SW480 (cell line): Measurements from ENCODE around the gene TMEM18.

Source experiments
- DNase-seq: peaks from one replicate; pipeline ENCODE4 v3.0.0-alpha.2; 2016; ENCODE audit warnings: low spot score

TMEM18 gene

DNA sequence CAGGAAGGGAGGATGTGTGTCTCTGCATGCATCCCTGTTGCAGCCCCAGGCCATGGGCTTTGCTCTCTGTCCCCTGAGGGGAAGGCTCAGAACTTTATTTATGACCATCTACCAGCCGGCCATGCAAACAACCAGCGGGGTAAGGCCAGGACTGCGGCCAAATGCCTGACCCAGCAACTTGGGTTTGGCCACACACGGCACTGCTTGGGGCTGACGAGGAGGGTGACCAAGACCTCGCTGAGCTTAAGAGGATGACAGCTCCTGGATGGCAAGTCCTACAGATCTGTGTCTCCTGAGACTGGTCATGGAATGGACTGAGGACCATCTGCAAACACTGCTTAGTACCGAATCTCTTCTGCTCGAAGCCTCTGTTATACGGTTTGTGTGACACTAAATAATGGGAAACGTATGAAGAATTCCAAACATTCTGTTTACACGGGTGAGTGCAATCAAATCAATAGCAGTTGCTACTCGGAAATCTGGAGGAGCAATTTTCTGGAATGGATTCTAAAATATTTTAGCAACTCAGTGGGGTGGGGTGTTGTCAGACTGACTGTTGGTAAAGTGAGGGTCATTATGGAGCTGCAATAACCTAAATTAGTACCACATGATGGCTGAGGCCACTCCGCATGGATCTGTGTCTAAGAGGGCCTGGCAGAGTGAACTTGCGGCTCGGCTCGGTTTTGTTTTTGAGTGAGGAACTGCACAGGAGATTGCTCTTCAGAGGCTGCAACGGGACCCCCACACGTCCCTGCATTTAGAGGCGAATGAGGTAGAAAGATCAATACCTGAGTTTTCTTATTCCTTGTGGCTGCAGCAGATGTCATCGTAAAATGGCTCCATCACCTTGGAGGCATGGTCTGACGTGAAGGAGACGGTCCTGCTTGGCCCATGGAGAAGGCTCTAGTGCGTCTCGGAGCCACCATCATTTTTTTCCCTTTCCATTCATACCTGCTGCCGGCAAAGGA, 26.6 kb downstream of the TMEM18 start:
- no peak for DNase-seq

- DNase-seq, result no peak
These were observed 27.5 kb downstream of the TMEM18 start for GRCh38 chr2:649426-650342.

DNA sequence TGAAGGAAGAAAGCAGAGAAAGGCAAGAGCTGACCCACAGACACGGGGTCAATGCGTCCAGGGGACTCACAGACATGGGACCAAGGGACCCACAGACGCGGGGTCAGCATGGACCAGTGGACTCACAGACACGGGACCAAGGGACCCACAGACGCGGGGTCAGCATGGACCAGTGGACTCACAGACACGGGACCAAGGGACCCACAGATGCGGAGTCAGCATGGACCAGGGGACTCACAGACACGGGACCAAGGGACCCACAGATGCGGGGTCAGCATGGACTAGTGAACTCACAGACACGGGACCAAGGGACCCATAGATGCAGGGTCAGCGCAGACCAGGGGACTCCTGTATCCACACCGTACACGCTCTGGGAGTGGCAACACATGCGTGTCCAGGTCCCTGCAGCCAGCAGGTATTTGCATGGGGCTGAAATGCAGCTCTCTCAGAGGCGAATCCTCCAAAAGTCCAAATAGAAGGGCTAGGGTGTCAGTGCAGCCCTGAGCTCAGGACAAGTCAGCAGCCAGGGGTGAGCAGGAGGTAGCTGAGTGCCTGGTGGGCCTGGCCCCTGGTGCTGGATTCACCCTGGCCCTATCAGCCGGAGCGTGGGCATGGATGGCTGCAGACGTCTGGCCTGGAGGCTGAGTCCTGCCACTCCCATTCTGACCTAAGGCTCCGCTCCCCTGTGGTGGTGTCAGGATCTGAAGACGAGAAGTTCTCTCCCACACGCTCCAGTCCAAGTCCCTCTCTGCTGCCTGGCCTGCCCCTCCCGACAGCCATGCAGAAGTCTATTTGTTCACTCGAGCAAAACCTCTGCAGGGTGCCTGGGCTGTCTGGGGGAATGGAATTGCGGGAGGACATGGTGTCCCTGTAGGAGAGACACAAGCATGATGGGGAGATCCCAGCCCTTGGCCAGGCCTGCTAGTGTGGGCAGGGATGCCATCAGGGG, 28.5 kb downstream of the TMEM18 start:
- no peak for DNase-seq

GRCh38 chr2:647691-648231, 29.4 kb downstream of the TMEM18 start:
- DNase-seq, result no peak

GRCh38 chr2:647003-647560, 30.1 kb downstream of the TMEM18 start:
- DNase-seq, result no peak

- no peak for DNase-seq
These were observed 32.3 kb downstream of the TMEM18 start for GRCh38 chr2:644871-645270.

GRCh38 chr2:643761-644160, 33.4 kb downstream of the TMEM18 start:
- DNase-seq, result no peak

DNA sequence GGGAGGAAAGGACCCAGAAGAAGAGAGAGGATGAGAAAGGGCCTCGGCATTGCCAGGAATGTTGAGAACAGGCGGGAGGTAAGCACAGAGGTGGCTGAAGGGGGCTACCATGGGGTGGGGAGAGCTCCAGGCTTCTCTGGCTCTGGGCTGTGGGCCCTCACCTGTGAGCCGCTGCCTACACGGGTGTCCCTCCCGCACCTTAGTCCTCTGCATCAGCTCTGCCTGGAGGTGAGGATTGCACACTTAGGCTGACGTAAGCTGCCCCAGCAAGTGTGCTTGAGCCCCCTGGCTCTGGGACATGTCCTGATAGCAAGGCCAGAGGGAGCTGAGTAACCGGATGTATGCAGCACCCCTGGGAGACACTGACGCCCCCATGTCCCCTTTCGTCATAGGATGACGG, 33.9 kb downstream of the TMEM18 start:
- no peak for DNase-seq

DNA sequence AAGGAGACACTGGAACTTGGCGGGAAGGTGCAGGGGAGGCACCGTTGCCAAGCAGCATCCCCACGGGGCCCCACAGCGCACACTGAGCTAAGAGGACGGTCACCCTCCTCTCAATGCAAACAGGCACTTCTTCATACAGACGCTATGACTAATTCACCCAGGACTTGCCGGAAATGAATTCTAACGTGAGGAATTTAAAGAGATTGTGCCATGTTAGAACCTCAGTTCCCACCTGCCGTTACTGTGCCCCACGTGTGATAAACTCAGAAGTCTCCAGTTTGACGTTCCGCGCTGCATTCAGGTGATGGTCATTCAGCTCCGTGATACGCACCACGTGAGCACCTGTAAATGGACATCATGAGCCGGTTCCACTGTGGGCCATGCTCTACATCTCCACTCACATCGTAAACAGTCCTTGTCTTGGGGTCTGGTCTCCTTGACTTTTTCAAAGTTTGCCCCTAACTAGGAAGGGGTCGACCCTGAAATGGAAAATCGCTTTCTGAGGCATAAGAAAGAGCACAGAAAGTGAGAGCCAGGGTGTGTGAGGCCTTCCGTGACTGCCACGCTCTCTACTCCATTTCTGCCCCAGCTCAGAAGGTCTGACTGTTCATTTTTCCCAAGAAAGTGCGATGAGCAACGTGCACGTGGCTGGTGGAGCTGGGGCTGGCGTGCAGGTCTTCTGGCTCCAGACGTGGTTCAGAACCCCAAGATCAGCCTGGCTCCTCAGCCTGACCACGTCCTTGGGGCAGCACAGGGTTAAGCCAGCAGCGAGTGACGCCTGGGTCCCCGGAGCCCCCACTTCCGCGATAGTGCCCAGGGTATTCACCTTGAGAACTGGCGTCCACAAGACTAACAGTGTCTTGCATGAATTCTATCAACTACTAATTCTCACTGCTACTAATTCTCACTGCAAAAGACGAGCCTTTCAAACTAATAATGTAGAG, 35.1 kb downstream of the TMEM18 start:
- DNase-seq, result no peak

DNA sequence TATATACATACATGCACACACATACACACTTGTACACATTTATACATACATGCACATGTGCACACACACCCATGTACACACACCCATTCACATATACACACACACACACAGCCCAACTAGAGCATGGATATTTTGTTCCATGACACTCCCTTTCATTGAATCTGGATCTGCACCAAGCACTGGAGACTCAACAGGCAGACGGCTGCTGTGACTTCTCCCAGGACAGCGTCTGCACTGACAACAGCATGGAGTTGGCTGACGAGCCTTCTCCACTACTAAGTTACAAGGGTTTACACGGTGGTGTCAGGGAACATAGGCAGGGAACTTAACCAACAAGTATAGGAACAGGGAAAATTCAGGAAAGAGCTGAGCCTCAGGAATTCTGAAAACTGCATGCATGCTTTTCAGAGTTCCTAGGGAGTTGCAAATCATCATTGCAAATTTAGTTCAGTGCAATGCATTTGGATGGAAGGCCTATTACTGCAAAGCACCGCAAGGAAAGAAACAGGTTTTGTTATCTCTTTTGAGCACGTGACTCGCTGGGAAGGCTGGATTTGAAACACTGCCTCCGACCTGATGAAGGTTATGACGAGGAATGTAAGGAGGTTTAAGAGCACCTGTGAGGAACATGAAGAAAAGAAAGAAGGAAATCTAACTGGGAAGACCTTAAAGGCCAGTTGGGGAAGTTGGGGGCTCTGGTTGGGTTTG, 35.9 kb downstream of the TMEM18 start:
- no peak for DNase-seq

DNA sequence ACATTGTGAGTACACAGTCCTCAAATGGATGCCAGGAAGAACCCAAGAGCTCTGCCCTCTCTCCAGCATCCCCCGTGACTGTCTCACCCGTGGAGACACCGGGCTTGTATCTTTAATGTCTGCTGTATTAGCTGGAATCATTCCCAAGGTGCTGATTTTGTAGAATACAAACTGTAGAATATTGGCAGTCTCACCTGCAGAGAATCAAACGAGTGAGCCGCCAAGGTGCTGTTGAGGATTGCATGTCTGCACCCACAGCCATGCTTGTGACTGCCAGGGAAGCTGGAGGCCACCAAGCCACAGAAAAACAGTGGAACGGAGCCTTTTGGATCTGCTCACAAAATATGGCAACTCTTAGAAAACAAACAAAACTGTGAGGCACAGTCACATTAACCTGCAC, 37.5 kb downstream of the TMEM18 start:
- DNase-seq, result no peak

GRCh38 chr2:637804-638203, 39.4 kb downstream of the TMEM18 start:
- no peak for DNase-seq

GRCh38 chr2:637406-637776, 39.8 kb downstream of the TMEM18 start:
- DNase-seq, result no peak

DNA sequence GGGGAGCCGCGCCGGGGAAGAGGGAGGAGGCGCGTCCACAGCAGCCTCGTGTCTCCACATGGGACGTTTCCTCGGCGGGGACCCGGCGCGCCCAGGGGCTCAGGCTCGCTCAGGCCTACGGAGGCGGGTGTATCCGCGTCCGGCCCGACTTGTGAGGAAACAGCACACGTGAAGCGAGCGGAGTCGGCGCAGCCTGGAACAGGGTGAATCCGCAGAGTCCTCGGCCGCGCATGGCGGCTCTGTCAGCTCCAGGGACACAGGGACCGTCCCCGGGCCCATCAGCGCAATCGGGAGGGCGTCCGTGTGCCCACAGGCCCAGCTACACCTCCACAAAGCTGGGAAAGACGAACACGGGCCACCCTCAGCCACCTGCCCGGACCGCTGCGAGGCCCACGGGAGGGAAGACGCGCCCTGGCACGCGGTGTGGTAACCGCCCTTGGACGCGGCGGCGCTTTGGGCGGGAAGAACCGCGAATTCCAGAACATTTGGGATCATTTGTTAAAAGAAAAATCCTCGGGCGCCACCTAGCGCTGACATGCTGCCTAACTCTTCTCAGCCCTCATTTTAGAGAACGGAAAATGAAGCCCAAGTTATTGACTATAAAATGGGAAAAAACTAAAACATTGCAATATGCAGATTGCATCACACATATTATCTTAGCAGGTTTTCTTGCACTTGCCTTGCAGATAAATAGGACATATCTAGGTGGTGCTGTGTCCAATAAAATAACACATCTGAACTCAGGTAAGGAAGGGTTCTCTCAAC, 40.4 kb downstream of the TMEM18 start:
- DNase-seq, result peak; percentile 62

DNA sequence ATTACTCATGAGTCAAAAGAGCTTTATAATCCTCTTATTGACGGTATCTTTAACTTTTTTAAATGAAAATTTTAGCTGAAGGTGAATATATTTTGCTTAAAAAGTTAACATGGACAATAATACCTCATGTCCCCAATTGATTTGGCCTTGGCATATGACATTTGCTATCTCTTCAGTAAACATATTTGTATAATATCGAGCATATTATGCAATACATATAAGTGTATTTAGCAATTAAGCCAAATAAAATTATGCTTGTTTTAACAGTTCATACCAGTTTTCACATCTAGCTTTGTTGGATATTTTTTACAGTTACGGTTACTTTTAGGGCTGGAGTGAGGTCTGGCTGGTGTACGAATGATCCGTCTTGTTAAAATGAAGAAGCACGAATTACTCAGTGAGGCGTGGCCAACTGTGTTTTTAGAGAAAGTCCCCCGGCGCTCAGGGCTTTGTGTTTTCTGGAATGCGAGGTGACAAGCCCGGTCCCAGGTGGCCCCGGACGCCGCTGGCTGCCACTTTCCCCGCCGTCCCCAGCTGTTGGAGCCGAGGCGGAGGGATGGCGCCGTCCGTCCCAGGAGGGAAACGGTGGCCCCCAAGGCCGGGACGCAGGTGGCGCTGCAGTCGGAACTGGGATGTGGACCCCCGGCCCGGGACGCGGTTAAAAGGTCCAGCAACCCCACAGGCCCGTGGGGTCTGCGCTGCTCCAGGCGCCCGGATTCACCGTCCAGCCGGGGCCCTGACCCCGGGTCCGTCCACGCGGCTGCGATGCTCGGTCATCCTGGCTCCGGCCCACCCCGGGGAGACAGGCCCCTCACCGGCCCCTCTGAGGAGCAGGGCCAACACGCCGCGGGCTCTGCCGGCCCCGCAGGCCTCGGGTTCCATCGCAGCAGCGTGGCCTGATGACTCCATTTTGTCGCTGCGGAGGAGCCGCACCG, 41.3 kb downstream of the TMEM18 start:
- DNase-seq, result no peak

DNA sequence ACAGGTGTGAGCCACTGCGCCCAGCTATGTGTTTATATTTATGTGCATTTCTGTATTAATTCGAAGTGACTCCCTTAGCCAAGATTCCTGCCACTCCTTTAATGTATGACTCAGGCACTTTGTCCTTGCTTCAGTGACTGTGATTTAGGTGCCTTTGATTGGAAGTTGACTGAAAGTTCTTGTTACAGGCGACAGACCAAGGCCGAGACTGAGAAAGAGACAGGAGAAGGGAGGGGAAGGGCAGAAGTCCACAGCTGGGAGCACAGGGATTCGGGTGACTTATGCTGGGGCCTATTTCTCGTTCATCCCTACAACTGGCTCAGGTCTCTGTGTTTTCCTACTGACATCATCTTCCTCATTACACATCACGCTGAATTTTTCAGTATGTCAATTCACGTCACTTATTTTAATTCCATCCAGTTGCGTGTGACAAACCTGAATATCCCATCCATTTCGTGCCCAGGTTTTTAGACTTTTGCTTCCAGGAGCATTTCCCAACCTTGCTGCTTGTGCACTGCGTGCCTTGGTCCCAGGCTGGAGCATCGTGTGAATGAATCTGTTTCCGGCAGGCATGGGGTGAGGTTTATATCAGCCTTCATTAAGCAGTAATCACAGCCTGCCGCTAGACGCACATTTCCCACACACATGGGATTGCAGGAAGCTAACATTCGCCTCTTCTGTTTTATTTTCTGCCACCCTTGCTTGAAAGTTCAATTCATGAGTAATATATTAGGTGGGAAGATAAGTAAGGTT, 42.4 kb downstream of the TMEM18 start:
- DNase-seq, result peak; percentile 27

- DNase-seq, result no peak
These were observed 43.2 kb downstream of the TMEM18 start for GRCh38 chr2:634041-634440.
